Calu3 (cell line): ENCODE results near the gene WBP2. TPM values are rescaled to one million over a fixed set of nuclear protein-coding genes. Genes with fewer than 3 reads are reported as not detected.

ENCODE experiments used
- BruUV-seq: library from RNA; stranded (reverse); fragments of 400-500 nt; replicated peaks from 2 replicates; lab custom pipeline; 2021; lab: Mats Ljungman, UMichigan
- CTCF ChIA-PET: fragments of 300-600 bp; sonication (Branson Sonifier 250); formaldehyde crosslinking; loops from one replicate; lab custom pipeline; 2022; ENCODE audit warnings: antibody characterized with exemption; lab: Charles Lee
- DNase-seq: peaks from one replicate; pipeline ENCODE4 v3.0.0; 2022
- H3K27ac Mint-ChIP-seq: one replicate; pipeline ENCODE4 v1.8.0; 2022; ENCODE audit warnings: mixed read lengths; ENCODE audit not compliant: unreplicated experiment
- H3K27me3 Mint-ChIP-seq: one replicate; pipeline ENCODE4 v1.8.0; 2022; ENCODE audit warnings: mixed read lengths; ENCODE audit not compliant: unreplicated experiment
- H3K36me3 Mint-ChIP-seq: one replicate; pipeline ENCODE4 v1.8.0; 2022; ENCODE audit warnings: mild to moderate bottlenecking, moderate library complexity, mixed read lengths; ENCODE audit not compliant: insufficient read depth, unreplicated experiment
- H3K4me1 Mint-ChIP-seq: one replicate; pipeline ENCODE4 v1.8.0; 2022; ENCODE audit warnings: mild to moderate bottlenecking, low read depth, mixed read lengths; ENCODE audit not compliant: unreplicated experiment
- H3K4me3 Mint-ChIP-seq: one replicate; pipeline ENCODE4 v1.8.0; 2022; ENCODE audit warnings: mild to moderate bottlenecking, low read depth, moderate library complexity, mixed read lengths; ENCODE audit not compliant: unreplicated experiment
- H3K9me3 Mint-ChIP-seq: one replicate; pipeline ENCODE4 v1.8.0; 2022; ENCODE audit warnings: low read depth, mixed read lengths; ENCODE audit not compliant: unreplicated experiment
- CTCF ChIP-seq: fragments of 200-600 bp; IDR thresholded peaks from one replicate; pipeline ENCODE4 v1.8.0; 2022; ENCODE audit warnings: antibody characterized with exemption; ENCODE audit not compliant: unreplicated experiment
- intact Hi-C: fragments of 100-400 bp; cut with micrococcal nuclease; formaldehyde crosslinking; loops from one replicate; pipeline ENCODE4 v1.10.0; 2022; ENCODE audit not compliant: unreplicated experiment
- total RNA-seq: library from RNA; stranded (reverse); gene quantifications from 2 replicates; pipeline ENCODE4 v1.2.3, GENCODE V29; 2022

Gene WBP2
- total RNA-seq, 1 experiment from 2014 or later = 126 TPM

GRCh38 chr17:75828076-75828400, 27.1 kb downstream of the WBP2 start:
- no peak for TF ChIP-seq CTCF
- H3K27ac Mint-ChIP-seq = no peak overlapping the region

GRCh38 chr17:75827308-75828075, 27.6 kb downstream of the WBP2 start:
- Mint-ChIP-seq H3K36me3 (peaks cover 67% of the 10 kb centered on the region), H3K27me3 (no peaks in the 10 kb centered on the region), H3K4me3 (no peak overlapping the region), H3K4me1 (peaks cover under 1% of the 10 kb centered on the region), H3K9me3 (no peaks in the 10 kb centered on the region), H3K27ac (no peak overlapping the region)
- DNase-seq = peak; percentile 57
- intact Hi-C loops = no loop called here
- peak; percentile 48 for TF ChIP-seq CTCF
- CTCF ChIA-PET = interaction anchor here (0.5 to 1.2 kb wide), 3 partner anchors 16 to 216 kb away, joined by 3 to 7 read pairs (median 3); no protein-coding TSS in a partner anchor
- BruUV-seq = no TSS peak

More at GRCh38 chr17:75828076-75828400, 27.1 kb downstream of the WBP2 start:
- Mint-ChIP-seq H3K27me3 (no peaks in the 10 kb centered on the region), H3K4me1 (no peaks in the 10 kb centered on the region), H3K4me3 (no peak overlapping the region), H3K9me3 (no peaks in the 10 kb centered on the region), H3K36me3 (peaks cover 62% of the 10 kb centered on the region)
- CTCF ChIA-PET = no interaction called here
- intact Hi-C loops = no loop called here
- DNase-seq = no peak
- BruUV-seq = no TSS peak

- Mint-ChIP-seq H3K36me3 (peaks cover 68% of the 10 kb centered on the region), H3K27ac (peak overlapping the region; percentile 33), H3K4me3 (no peak overlapping the region), H3K9me3 (no peaks in the 10 kb centered on the region), H3K27me3 (no peaks in the 10 kb centered on the region), H3K4me1 (peaks cover 6% of the 10 kb centered on the region)
- intact Hi-C loops = no loop called here
- TF ChIP-seq CTCF = no peak
- CTCF ChIA-PET = interaction anchor here (0.5 to 1.2 kb wide), 3 partner anchors 17 to 216 kb away, joined by 3 to 7 read pairs (median 3); no protein-coding TSS in a partner anchor
- BruUV-seq = no TSS peak
- no peak for DNase-seq
Measured at GRCh38 chr17:75826561-75827307, 28.4 kb downstream of the WBP2 start.

- BruUV-seq = no TSS peak
- no peak for TF ChIP-seq CTCF
- peaks cover 73% of the 10 kb centered on the region for H3K36me3 Mint-ChIP-seq
- intact Hi-C loops = no loop called here
- H3K27ac Mint-ChIP-seq = peak overlapping the region; percentile 25
- no peak overlapping the region for H3K4me3 Mint-ChIP-seq
- H3K4me1 Mint-ChIP-seq = peaks cover 6% of the 10 kb centered on the region
- no peak for DNase-seq
- no peaks in the 10 kb centered on the region for H3K9me3 Mint-ChIP-seq
- H3K27me3 Mint-ChIP-seq = no peaks in the 10 kb centered on the region
- CTCF ChIA-PET = interaction anchor here (0.6 to 0.8 kb wide), 2 partner anchors 19 to 112 kb away, joined by 3 to 4 read pairs; no protein-coding TSS in a partner anchor
Measured at GRCh38 chr17:75825748-75826370, 29.3 kb downstream of the WBP2 start.
